Keratinocyte (primary cell): Measurements from ENCODE around the gene FCER2.

ENCODE experiments used
- CTCF ChIP-seq, 3 experiments: IDR thresholded peaks in 1 of 3; conservative IDR thresholded peaks in 1 of 3; optimal IDR thresholded peaks in 1 of 3; 2 replicates in 2 of 3; 3 replicates in 1 of 3; pipeline versions ENCODE3 to v1.5.1; 2011; ENCODE audit warnings: low read length in 3 of 3, mild to moderate bottlenecking in 3 of 3, moderate library complexity in 2 of 3, control low read depth in 1 of 3, inconsistent platforms in 1 of 3; ENCODE audit not compliant: insufficient read depth in 2 of 3; ENCODE audit errors: extremely low read depth in 1 of 3
- EZH2 ChIP-seq: IDR thresholded peaks from one replicate; pipeline ENCODE4 v1.6.1; 2012; ENCODE audit warnings: inconsistent platforms, mild to moderate bottlenecking, low read length, moderate library complexity

GRCh38 chr19:7685546-7686445 is 16.1 kb downstream of the FCER2 start:
- TF ChIP-seq CTCF (optimal IDR thresholded peaks at IDR 0.05 in 1 of 3, IDR thresholded peaks at IDR 0.05 in 1 of 3, conservative IDR thresholded peaks at IDR 0.05 in 1 of 3; ENCODE audit: extremely low read depth in 1 of 3, insufficient read depth in 2 of 3, low read length in 3 of 3): no peak
- no peak for TF ChIP-seq EZH2
